Measurements from ENCODE around the gene RASGRF2.

DNA sequence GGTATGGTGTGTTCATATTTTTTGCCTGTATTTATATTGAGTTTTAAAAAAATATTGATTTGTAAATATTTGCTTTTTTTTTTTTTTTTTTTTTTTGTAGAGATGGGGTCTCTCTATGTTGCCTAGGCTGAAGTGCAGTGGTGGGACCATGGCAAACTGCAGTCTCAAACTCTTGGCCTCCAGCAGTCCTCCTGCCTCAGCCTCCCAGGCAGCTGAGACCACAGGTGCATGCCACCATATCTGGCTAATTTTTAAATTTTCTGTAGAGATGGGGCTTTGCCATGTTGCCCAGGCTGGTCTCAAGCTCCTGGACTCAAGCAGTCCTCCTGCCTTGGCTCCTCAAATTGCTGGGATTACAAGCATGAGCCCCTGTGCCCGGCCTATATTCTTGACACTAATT lies 78.3 kb downstream of the RASGRF2 start:
- TF ChIP-seq CTCF (IDR thresholded peaks at IDR 0.05) (no peak), EP300 (IDR thresholded peaks at IDR 0.05; ENCODE audit: low read depth) (no peak), POLR2A (IDR thresholded peaks at IDR 0.05) (no peak)

Measured in transverse colon (tissue), 3 donors.